Measurements from ENCODE around the gene TBL1XR1.

DNA sequence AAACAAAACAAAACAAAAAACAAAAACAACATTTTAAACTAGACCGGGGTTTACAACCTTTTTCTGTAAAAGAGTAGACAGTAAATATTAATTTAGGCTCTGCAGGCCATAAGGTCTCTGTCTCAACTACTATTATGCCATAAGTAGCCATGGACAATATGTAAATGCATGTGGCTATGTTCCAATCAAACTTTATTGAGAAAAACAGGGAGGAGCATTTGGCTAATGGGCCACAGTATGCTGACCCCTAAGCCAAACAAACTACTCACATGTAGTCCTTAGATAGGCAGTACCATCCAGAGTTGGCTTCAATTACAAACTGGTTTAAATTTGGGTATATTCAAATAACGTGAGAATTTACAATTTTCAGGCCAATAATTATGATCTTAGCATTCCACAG lies 144.2 kb downstream of the TBL1XR1 start:
- TF ChIP-seq, protein P1, sequence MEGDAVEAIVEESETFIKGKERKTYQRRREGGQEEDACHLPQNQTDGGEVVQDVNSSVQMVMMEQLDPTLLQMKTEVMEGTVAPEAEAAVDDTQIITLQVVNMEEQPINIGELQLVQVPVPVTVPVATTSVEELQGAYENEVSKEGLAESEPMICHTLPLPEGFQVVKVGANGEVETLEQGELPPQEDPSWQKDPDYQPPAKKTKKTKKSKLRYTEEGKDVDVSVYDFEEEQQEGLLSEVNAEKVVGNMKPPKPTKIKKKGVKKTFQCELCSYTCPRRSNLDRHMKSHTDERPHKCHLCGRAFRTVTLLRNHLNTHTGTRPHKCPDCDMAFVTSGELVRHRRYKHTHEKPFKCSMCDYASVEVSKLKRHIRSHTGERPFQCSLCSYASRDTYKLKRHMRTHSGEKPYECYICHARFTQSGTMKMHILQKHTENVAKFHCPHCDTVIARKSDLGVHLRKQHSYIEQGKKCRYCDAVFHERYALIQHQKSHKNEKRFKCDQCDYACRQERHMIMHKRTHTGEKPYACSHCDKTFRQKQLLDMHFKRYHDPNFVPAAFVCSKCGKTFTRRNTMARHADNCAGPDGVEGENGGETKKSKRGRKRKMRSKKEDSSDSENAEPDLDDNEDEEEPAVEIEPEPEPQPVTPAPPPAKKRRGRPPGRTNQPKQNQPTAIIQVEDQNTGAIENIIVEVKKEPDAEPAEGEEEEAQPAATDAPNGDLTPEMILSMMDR (IDR thresholded peaks at IDR 0.05) = no peak
- no peak for TF ChIP-seq POLR2A (IDR thresholded peaks at IDR 0.05)
